ENCODE data around the gene C2CD4C.
"Not testable (repeated sequence)": the region's sequence is repeated elsewhere in the genome, so short reads cannot be mapped to it uniquely, and the experiment has no call there.

The C2CD4C gene

GRCh38 chr19:408902-409515 lies at the start of gene C2CD4C:
TSS of gene C2CD4C (minus strand) at chr19:409147. CDS start at chr19:408361, 786 bp downstream.
- peak; percentile 41 for DNase-seq

GRCh38 chr19:458091-459042 lies 49.4 kb upstream of the C2CD4C start:
- DNase-seq: no peak

- no peak for DNase-seq
These were observed 48.7 kb upstream of the C2CD4C start for GRCh38 chr19:457636-458035.

GRCh38 chr19:456547-457110 lies 47.7 kb upstream of the C2CD4C start:
- DNase-seq: no peak

GRCh38 chr19:455851-456546 lies 47.1 kb upstream of the C2CD4C start:
- DNase-seq: no peak

- DNase-seq: no peak
These were observed 46.2 kb upstream of the C2CD4C start for GRCh38 chr19:455031-455705.

- DNase-seq: no peak
These were observed 44.7 kb upstream of the C2CD4C start for GRCh38 chr19:453606-454005.

GRCh38 chr19:452829-453228 lies 43.9 kb upstream of the C2CD4C start:
- no peak for DNase-seq

- not testable (repeated sequence) for DNase-seq
These were observed 42.0 kb upstream of the C2CD4C start for GRCh38 chr19:450912-451481.

- no peak for DNase-seq
These were observed 41.0 kb upstream of the C2CD4C start for GRCh38 chr19:449916-450315.

- DNase-seq: no peak
These were observed 39.0 kb upstream of the C2CD4C start for GRCh38 chr19:447816-448560.

- no peak for DNase-seq
These were observed 38.1 kb upstream of the C2CD4C start for GRCh38 chr19:447064-447426.

GRCh38 chr19:444677-445210 lies 35.8 kb upstream of the C2CD4C start:
- no peak for DNase-seq

GRCh38 chr19:443005-443404 lies 34.1 kb upstream of the C2CD4C start:
- DNase-seq: no peak

GRCh38 chr19:442085-442484 lies 33.1 kb upstream of the C2CD4C start:
- no peak for DNase-seq

- no peak for DNase-seq
These were observed 32.4 kb upstream of the C2CD4C start for GRCh38 chr19:441213-441836.

- DNase-seq: no peak
These were observed 31.7 kb upstream of the C2CD4C start for GRCh38 chr19:440391-441212.

- no peak for DNase-seq
These were observed 30.4 kb upstream of the C2CD4C start for GRCh38 chr19:439167-439900.

- no peak for DNase-seq
These were observed 29.5 kb upstream of the C2CD4C start for GRCh38 chr19:438416-438958.

Measured in NCI-H345 (cell line).